Esophagus squamous epithelium (tissue), 5 donors: ENCODE measurements around the gene THOC7. TPM values are rescaled to one million over a fixed set of nuclear protein-coding genes. Genes with fewer than 3 reads are reported as not detected.

Experiments
- DNase-seq: peaks from one replicate; lab custom pipeline; 2025; lab: John Stamatoyannopoulos, UW
- H3K27ac ChIP-seq, 4 donors: fragments of 200-600 bp; sonication (generic); one replicate each; pipeline ENCODE4 v1.5.1; 2016 to 2019; ENCODE audit warnings: mild to moderate bottlenecking in 1 of 4
- H3K27me3 ChIP-seq, 4 donors: fragments of 200-600 bp; sonication (generic); 1 replicate in 3 of 4; 2 replicates in 1 of 4; pipeline versions ENCODE4 v1.5.1 to v1.6.0; 2017 to 2021; ENCODE audit warnings: antibody characterized with exemption in 1 of 4
- H3K36me3 ChIP-seq, 3 donors: fragments of 200-600 bp; sonication (generic); one replicate each; pipeline ENCODE4 v1.5.1; 2016 to 2019
- H3K4me1 ChIP-seq, 3 donors: fragments of 200-600 bp; sonication (generic); one replicate each; pipeline ENCODE4 v1.5.1; 2017 to 2019
- H3K4me3 ChIP-seq, 4 donors: fragments of 200-600 bp; sonication (generic); 1 replicate in 3 of 4; 2 replicates in 1 of 4; pipeline ENCODE4 v1.5.1; 2016 to 2019; ENCODE audit warnings: mild to moderate bottlenecking in 2 of 4, moderate library complexity in 1 of 4
- H3K9me3 ChIP-seq, 3 donors: fragments of 200-600 bp; sonication (generic); one replicate each; pipeline ENCODE4 v1.5.1; 2016 to 2019
- POLR2A ChIP-seq, 4 donors: fragments of 450-650 bp; IDR thresholded peaks; one replicate each; pipeline ENCODE4 v1.6.1; 2017; ENCODE audit warnings: antibody characterized with exemption in 4 of 4, mild to moderate bottlenecking in 4 of 4, moderate library complexity in 3 of 4
- WGBS, 2 donors: methylation state at CpG; one replicate each; pipeline ENCODE4 v1.1.5; 2018; 5-methylcytosine and 5-hydroxymethylcytosine counted together
- intact Hi-C: fragments of 100-400 bp; cut with DNase I; formaldehyde crosslinking; loops from one replicate; pipeline ENCODE4 v1.15.0; 2022
- total RNA-seq, 4 donors: library from RNA; depleted of rRNA; stranded (reverse); fragments of >200 nt; gene quantifications; one replicate each; pipeline ENCODE4 v1.1.0, GENCODE V29; 2016
- TF ChIP-seq, protein P1 (sequence below), 6 experiments: fragments of 450-650 bp in 4 of 6; fragments of 200-600 bp in 2 of 6; sonication (generic) in 2 of 6; IDR thresholded peaks; one replicate each; pipeline ENCODE4 v1.5.1; 2016 to 2019; ENCODE audit warnings: antibody characterized with exemption in 6 of 6, mild to moderate bottlenecking in 4 of 6, moderate library complexity in 4 of 6
- donor health status: DM: yes; HTN: yes; CAD: no.

Gene THOC7
- total RNA-seq, 4 donors from 2014 or later = 50.9 to 86.9 (median 75.9) TPM

DNA sequence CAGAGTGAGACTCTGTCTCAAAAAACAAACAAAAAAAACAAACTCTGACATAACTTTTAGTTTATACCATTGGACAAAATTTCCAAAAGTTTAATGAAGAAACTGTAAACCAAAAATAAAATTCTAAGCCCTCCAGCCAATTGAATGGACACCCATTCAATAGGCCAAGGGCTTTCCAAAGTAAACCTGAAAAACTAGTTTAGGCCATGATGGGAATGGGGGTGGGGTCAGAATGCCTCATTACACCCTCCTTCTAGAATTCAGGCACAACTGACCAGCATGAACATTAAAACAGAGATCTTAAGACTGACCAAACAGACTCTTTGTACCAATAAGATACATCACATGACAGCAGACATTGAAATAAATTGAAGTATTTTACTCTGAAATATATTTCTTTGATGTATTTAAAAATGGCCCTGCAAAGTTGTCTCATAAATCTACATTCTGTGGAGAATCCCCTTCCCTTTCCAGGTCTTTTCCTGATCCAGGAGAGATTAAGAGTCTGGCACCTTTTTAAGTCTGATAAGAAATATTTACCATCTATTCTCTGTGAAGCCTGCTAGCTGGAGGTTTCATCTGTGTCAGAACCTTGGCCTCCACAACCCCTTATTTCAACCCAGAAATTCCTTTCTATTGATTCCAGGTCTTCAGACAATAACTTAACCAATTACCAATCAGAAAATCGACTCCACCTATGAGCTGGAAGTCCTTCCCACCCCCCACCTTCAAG, 15.7 kb downstream of the THOC7 start:
- Histone ChIP-seq H3K4me3 (no peak overlapping the region), H3K9me3 (no peaks in the 10 kb centered on the region), H3K27me3 (no peaks in the 10 kb centered on the region), H3K27ac (no peak overlapping the region), H3K4me1 (peaks cover 0 to 15% (median 0%) of the 10 kb centered on the region in 3 donors), H3K36me3 (no peaks in the 10 kb centered on the region)
- intact Hi-C loops = no loop called here
- DNase-seq = no peak
- 43 to 67% methylated on average over 1 of the region's 1 CpG for WGBS, 2 donors
- TF ChIP-seq, protein P1, sequence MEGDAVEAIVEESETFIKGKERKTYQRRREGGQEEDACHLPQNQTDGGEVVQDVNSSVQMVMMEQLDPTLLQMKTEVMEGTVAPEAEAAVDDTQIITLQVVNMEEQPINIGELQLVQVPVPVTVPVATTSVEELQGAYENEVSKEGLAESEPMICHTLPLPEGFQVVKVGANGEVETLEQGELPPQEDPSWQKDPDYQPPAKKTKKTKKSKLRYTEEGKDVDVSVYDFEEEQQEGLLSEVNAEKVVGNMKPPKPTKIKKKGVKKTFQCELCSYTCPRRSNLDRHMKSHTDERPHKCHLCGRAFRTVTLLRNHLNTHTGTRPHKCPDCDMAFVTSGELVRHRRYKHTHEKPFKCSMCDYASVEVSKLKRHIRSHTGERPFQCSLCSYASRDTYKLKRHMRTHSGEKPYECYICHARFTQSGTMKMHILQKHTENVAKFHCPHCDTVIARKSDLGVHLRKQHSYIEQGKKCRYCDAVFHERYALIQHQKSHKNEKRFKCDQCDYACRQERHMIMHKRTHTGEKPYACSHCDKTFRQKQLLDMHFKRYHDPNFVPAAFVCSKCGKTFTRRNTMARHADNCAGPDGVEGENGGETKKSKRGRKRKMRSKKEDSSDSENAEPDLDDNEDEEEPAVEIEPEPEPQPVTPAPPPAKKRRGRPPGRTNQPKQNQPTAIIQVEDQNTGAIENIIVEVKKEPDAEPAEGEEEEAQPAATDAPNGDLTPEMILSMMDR (IDR thresholded peaks at IDR 0.05) = no peak
- no peak for TF ChIP-seq POLR2A (IDR thresholded peaks at IDR 0.05)

DNA sequence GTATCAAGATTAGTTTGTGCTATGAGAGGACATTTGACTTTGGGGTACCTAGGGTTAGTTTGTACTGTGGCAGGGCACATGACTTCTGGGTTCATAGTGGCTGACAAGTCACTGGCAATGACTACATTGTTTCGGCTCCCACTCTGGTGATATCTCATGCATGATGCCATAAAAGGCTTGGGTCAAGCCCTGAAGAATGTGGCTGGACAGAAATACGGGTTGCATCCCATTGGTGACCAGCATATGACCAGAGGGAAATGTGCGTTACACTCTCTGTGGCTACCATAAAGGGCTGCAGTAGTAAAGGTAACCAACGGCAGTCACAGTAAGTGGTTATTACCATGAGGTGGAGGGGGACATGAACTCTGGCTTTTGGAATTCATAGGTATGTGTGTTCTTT, 18.4 kb downstream of the THOC7 start:
- H3K27ac ChIP-seq = no peak overlapping the region
- no peak for DNase-seq
- no peaks in the 10 kb centered on the region for H3K27me3 ChIP-seq
- H3K9me3 ChIP-seq = no peaks in the 10 kb centered on the region
- WGBS, 2 donors = 57 to 100% methylated on average over 2 to 4 of the region's 4 CpGs
- TF ChIP-seq POLR2A (IDR thresholded peaks at IDR 0.05) = no peak
- TF ChIP-seq, protein P1 (IDR thresholded peaks at IDR 0.05) = no peak
- H3K36me3 ChIP-seq = no peaks in the 10 kb centered on the region
- H3K4me3 ChIP-seq = no peak overlapping the region
- intact Hi-C loops = no loop called here
- peaks cover 0 to 15% (median 0%) of the 10 kb centered on the region in 3 donors for H3K4me1 ChIP-seq

DNA sequence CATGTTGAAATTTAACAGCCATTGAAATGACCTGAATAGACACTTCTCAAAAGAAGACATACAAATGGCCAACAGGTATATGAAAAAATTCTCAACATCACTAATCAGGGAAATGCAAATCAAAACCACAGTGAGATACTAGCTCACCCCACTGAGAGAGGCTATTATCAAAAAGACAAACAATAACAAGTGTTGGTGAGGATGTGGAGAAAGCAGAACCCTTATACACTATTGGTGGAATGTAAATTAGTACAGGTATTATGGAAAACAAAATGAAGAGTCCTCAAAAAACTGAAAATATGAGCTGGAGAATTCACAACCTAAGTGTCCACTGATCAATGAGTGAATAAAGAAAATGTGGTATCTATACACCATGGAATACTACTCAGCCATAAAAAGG, 21.5 kb downstream of the THOC7 start:
- no peak for TF ChIP-seq POLR2A (IDR thresholded peaks at IDR 0.05)
- TF ChIP-seq, protein P1 (IDR thresholded peaks at IDR 0.05) = no peak

DNA sequence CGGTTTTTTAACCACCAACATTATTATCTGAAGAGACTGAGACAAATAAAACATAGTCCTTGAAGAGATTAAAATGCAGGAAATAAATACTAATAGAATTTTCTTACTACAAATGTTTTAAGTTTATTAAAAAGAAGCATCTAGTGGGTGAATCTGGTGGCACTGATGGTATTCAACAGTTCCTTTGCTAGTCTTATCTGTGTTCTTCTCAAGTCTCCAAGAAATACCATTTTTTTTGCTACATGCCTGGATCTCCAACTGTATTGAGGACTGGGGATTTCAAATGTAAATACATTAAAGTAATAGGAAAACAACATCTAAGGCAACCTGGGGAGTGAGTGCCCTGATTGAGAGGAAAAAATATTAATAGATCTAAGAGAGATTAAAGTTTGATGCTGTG, 21.9 kb downstream of the THOC7 start:
- 0% methylated on average over 1 of the region's 1 CpG for WGBS, 2 donors
- TF ChIP-seq, protein P1 (IDR thresholded peaks at IDR 0.05) = no peak
- TF ChIP-seq POLR2A (IDR thresholded peaks at IDR 0.05) = no peak
- Histone ChIP-seq H3K27me3 (no peaks in the 10 kb centered on the region), H3K4me3 (no peak overlapping the region), H3K36me3 (no peaks in the 10 kb centered on the region), H3K27ac (no peak overlapping the region), H3K4me1 (peaks cover 0 to under 1% (median 0%) of the 10 kb centered on the region in 3 donors), H3K9me3 (no peaks in the 10 kb centered on the region)
- DNase-seq = no peak
- intact Hi-C loops = no loop called here

More for the DNA sequence above, 21.5 kb downstream of the THOC7 start:
- Histone ChIP-seq H3K27me3 (no peaks in the 10 kb centered on the region), H3K4me1 (peaks cover 0 to 4% (median 0%) of the 10 kb centered on the region in 3 donors), H3K4me3 (no peak overlapping the region), H3K27ac (no peak overlapping the region), H3K9me3 (no peaks in the 10 kb centered on the region), H3K36me3 (no peaks in the 10 kb centered on the region)
- no peak for DNase-seq
- intact Hi-C loops = no loop called here

DNA sequence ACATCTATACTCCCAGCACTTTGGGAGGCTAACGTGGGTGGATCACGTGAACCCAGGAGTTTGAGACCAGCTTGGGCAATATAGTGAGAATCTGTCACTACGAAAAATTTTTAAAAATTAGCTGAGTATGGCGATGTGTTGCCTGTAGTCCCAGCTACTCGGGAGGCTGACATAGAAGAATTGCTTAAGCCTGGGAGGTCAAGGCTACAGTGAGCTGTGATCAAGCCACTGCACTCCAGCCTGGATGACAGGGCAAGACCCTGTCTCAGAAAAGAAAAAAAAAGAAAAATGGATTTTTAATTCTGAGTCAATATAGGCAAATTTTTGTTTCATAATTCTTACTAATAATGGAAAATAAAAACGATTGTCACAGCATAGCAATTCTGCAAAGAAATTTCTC, 31.2 kb downstream of the THOC7 start:
- peaks cover 0 to 21% (median 0%) of the 10 kb centered on the region in 3 donors for H3K4me1 ChIP-seq
- no peak for TF ChIP-seq POLR2A (IDR thresholded peaks at IDR 0.05)
- TF ChIP-seq, protein P1 (IDR thresholded peaks at IDR 0.05) = no peak
- DNase-seq = no peak
- H3K36me3 ChIP-seq = peaks cover 0 to 74% (median 10%) of the 10 kb centered on the region in 3 donors
- H3K27me3 ChIP-seq = no peaks in the 10 kb centered on the region
- H3K27ac ChIP-seq = no peak overlapping the region
- H3K9me3 ChIP-seq = no peaks in the 10 kb centered on the region
- 76 to 83% methylated on average over 6 of the region's 6 CpGs for WGBS, 2 donors
- H3K4me3 ChIP-seq = no peak overlapping the region
- intact Hi-C loops = no loop called here
